ENCODE results near the gene DLG2. TPM values are rescaled to one million over a fixed set of nuclear protein-coding genes. Genes with fewer than 3 reads are reported as not detected.

The DLG2 gene
- polyA plus RNA-seq, 3 donors: 0.24 to 0.39 TPM; not detected in 1

DNA sequence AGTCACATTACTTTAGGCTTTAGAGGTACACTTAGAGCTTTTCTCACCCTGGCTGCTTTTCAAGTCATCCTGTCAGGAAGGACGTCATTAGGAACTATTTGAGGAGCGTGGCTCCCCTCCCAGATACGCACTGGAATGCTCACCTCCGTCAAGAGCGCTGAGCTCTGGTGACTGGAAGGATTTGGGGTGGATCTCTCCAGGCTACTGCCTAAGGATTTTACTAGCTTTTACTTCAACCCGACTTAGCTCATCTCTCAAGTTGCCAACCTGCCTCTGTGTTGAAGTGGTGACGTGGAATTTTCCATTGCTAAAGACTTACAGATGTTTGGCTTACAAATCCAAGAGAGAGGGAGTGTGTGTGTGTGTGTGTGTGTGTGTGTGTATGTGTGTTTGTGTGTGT, 1985.6 kb downstream of the DLG2 start:
- H3K36me3 ChIP-seq (replicated peaks in 1 of 2; ENCODE audit: control insufficient read depth in 1 of 2, insufficient read depth in 2 of 2, low read length in 2 of 2): no peaks in the 10 kb centered on the region
- peaks cover 0 to 1% (median 0%) of the 10 kb centered on the region in 3 donors for H3K27me3 Mint-ChIP-seq (ENCODE audit: low read depth in 3 of 3)
- no peak overlapping the region for H3K9ac ChIP-seq (ENCODE audit: insufficient read depth, low read length, poor library complexity, severe bottlenecking)
- no peak for DNase-seq
- H3K4me3 Mint-ChIP-seq: no peak overlapping the region
- H3K4me2 ChIP-seq (replicated peaks; ENCODE audit: extremely low read depth, low read length, poor library complexity, severe bottlenecking): no peak overlapping the region
- no peak overlapping the region for H3K27ac Mint-ChIP-seq
- H3K79me2 ChIP-seq (ENCODE audit: insufficient read depth, low read length): no peaks in the 10 kb centered on the region
- no peak overlapping the region for H3K27ac ChIP-seq (ENCODE audit: low read depth in 1 of 2, low read length in 2 of 2)
- no peaks in the 10 kb centered on the region for H3K9me3 ChIP-seq (replicated peaks in 1 of 2; ENCODE audit: control insufficient read depth in 1 of 2, insufficient read depth in 1 of 2, low read length in 2 of 2)
- TF ChIP-seq, protein P1, sequence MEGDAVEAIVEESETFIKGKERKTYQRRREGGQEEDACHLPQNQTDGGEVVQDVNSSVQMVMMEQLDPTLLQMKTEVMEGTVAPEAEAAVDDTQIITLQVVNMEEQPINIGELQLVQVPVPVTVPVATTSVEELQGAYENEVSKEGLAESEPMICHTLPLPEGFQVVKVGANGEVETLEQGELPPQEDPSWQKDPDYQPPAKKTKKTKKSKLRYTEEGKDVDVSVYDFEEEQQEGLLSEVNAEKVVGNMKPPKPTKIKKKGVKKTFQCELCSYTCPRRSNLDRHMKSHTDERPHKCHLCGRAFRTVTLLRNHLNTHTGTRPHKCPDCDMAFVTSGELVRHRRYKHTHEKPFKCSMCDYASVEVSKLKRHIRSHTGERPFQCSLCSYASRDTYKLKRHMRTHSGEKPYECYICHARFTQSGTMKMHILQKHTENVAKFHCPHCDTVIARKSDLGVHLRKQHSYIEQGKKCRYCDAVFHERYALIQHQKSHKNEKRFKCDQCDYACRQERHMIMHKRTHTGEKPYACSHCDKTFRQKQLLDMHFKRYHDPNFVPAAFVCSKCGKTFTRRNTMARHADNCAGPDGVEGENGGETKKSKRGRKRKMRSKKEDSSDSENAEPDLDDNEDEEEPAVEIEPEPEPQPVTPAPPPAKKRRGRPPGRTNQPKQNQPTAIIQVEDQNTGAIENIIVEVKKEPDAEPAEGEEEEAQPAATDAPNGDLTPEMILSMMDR (IDR thresholded peaks at IDR 0.05): no peak
- H4K20me1 ChIP-seq (ENCODE audit: insufficient read depth, low read length): no peaks in the 10 kb centered on the region
- H3K4me1 ChIP-seq (ENCODE audit: control insufficient read depth in 1 of 2, insufficient read depth in 2 of 2, low read length in 2 of 2): no peaks in the 10 kb centered on the region
- H3K4me3 ChIP-seq (replicated peaks in 1 of 3; ENCODE audit: low read depth in 2 of 3, low read length in 3 of 3): no peak overlapping the region
- H2AFZ ChIP-seq (ENCODE audit: insufficient read depth, low read depth, low read length, poor library complexity, severe bottlenecking): no peak overlapping the region
- intact Hi-C loops (cut with micrococcal nuclease): no loop called here
- no peaks in the 10 kb centered on the region for H3K4me1 Mint-ChIP-seq
- H3K9me3 Mint-ChIP-seq: peaks cover 0 to 2% (median 0%) of the 10 kb centered on the region in 7 donors
- WGBS (ENCODE audit: insufficient coverage): 78% methylated on average over 5 of the region's 7 CpGs
- H3K27me3 ChIP-seq (ENCODE audit: control insufficient read depth in 2 of 2, insufficient read depth in 2 of 2, low read length in 2 of 2): no peaks in the 10 kb centered on the region
- no peaks in the 10 kb centered on the region for H3K36me3 Mint-ChIP-seq

DNA sequence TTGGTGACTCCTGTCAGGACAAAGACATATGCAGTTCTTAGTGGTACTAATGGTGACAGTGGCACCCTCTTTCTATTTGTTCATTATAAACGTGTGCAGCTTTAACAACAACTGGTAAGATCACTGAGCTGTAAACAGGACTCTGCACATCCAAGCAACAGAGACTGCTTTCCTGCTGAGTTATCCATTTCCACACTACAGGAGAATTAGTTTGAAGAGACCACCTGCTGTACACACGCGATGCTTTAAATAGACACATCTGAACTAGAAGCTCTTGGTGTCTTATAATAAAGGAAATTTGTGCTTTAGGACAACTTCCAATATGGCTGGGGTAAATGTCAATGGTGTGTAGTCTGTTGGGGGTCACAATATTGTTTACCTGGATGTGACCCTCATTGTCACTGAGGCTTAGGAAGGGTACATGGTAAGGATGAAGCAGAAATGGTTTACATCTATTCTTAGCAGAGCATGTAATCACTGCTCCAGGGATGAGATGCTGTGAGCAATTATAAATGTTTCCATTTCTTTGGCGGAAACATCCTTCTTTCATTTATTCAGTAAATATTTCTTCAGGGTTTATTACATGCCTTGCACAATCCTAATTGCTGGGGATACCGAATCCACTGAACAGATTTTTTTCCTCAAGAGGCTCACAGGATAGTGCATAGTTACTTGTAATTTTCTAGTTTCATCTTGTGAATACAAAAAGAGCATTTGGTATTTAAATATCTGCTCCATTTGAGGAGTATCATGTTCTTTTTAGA, 1987.0 kb downstream of the DLG2 start:
- Histone ChIP-seq H2AFZ (ENCODE audit: insufficient read depth, low read depth, low read length, poor library complexity, severe bottlenecking) (no peak overlapping the region), H3K4me3 (replicated peaks in 1 of 3; ENCODE audit: low read depth in 2 of 3, low read length in 3 of 3) (no peak overlapping the region), H3K79me2 (ENCODE audit: insufficient read depth, low read length) (no peaks in the 10 kb centered on the region), H3K4me1 (ENCODE audit: control insufficient read depth in 1 of 2, insufficient read depth in 2 of 2, low read length in 2 of 2) (no peaks in the 10 kb centered on the region), H3K4me2 (replicated peaks; ENCODE audit: extremely low read depth, low read length, poor library complexity, severe bottlenecking) (no peak overlapping the region), H3K27ac (ENCODE audit: low read depth in 1 of 2, low read length in 2 of 2) (no peak overlapping the region), H3K9ac (ENCODE audit: insufficient read depth, low read length, poor library complexity, severe bottlenecking) (no peak overlapping the region), H4K20me1 (ENCODE audit: insufficient read depth, low read length) (no peaks in the 10 kb centered on the region), H3K36me3 (replicated peaks in 1 of 2; ENCODE audit: control insufficient read depth in 1 of 2, insufficient read depth in 2 of 2, low read length in 2 of 2) (no peaks in the 10 kb centered on the region), H3K9me3 (replicated peaks in 1 of 2; ENCODE audit: control insufficient read depth in 1 of 2, insufficient read depth in 1 of 2, low read length in 2 of 2) (no peaks in the 10 kb centered on the region), H3K27me3 (ENCODE audit: control insufficient read depth in 2 of 2, insufficient read depth in 2 of 2, low read length in 2 of 2) (no peaks in the 10 kb centered on the region)
- H3K36me3 Mint-ChIP-seq: no peaks in the 10 kb centered on the region
- peaks cover 0 to 2% (median 0%) of the 10 kb centered on the region in 7 donors for H3K9me3 Mint-ChIP-seq
- no peak for DNase-seq
- H3K27ac Mint-ChIP-seq: no peak overlapping the region
- H3K4me3 Mint-ChIP-seq: no peak overlapping the region
- intact Hi-C loops (cut with micrococcal nuclease): no loop called here
- TF ChIP-seq, protein P1 (IDR thresholded peaks at IDR 0.05): no peak
- no CpG with 5 or more reads among the region's 5 CpGs for WGBS (ENCODE audit: insufficient coverage)
- no peaks in the 10 kb centered on the region for H3K4me1 Mint-ChIP-seq
- H3K27me3 Mint-ChIP-seq (ENCODE audit: low read depth in 3 of 3): no peaks in the 10 kb centered on the region

Data from CD14-positive monocyte (primary cell).